Activated CD8-positive, alpha-beta T cell treated with anti-CD3 and anti-CD28 coated beads, Interleukin-2, amount 10 ng/mL, durations not matched to agents 7 days and 5 days (primary cell): Measurements from ENCODE around the gene C22orf39. TPM values are rescaled to one million over a fixed set of nuclear protein-coding genes. Genes with fewer than 3 reads are reported as not detected.

Experiments
- ATAC-seq: fragments of 150-1000 bp; cut with Tn5 transposase; one replicate; pipeline ENCODE4 v1.10.0; 2021; ENCODE audit warnings: moderate library complexity
- CTCF ChIA-PET: fragments of 350-600 bp; sonication (Branson Sonifier 250); formaldehyde crosslinking; loops from one replicate; lab custom pipeline; 2021; ENCODE audit warnings: antibody characterized with exemption; lab: Charles Lee
- POLR2A ChIA-PET: fragments of 350-600 bp; sonication (Branson Sonifier 250); formaldehyde crosslinking; loops from one replicate; lab custom pipeline; 2021; ENCODE audit warnings: antibody characterized with exemption; lab: Charles Lee
- DNase-seq: peaks from one replicate; pipeline ENCODE4 v3.0.0-alpha.2; 2020
- H3K27ac Mint-ChIP-seq: one replicate; pipeline ENCODE4 v1.8.0; 2021; ENCODE audit warnings: mild to moderate bottlenecking, mixed read lengths
- H3K27me3 Mint-ChIP-seq: one replicate; pipeline ENCODE4 v1.8.0; 2021; ENCODE audit warnings: low read depth, mixed read lengths
- H3K36me3 Mint-ChIP-seq: one replicate; pipeline ENCODE4 v1.8.0; 2021; ENCODE audit warnings: low read depth, mixed read lengths
- H3K4me1 Mint-ChIP-seq: one replicate; pipeline ENCODE4 v1.8.0; 2021; ENCODE audit warnings: low read depth, mixed read lengths
- H3K4me3 Mint-ChIP-seq: one replicate; pipeline ENCODE4 v1.8.0; 2021; ENCODE audit warnings: mild to moderate bottlenecking, mixed read lengths
- H3K9me3 Mint-ChIP-seq: one replicate; pipeline ENCODE4 v1.8.0; 2022; ENCODE audit warnings: mixed read lengths; ENCODE audit not compliant: insufficient read depth
- total RNA-seq, 2 experiments: library from RNA; stranded (reverse); gene quantifications; one replicate each; pipeline ENCODE4 v1.2.3, GENCODE V29; 2021

C22orf39 gene
- total RNA-seq, 2 experiments from 2014 or later = 33.9 to 35.0 TPM

GRCh38 chr22:19463008-19463407 lies 15.5 kb upstream of the C22orf39 start:
- CTCF ChIA-PET = interaction anchor here (0.9 to 2.9 kb wide), 3 partner anchors 11 to 319 kb away, joined by 3 to 12 read pairs (median 6); partner anchors contain the start of gene ESS2
- H3K36me3 Mint-ChIP-seq = peaks cover 37% of the 10 kb centered on the region
- ATAC-seq = no peak
- no peak overlapping the region for H3K27ac Mint-ChIP-seq
- no peak for DNase-seq
- no peak overlapping the region for H3K4me3 Mint-ChIP-seq
- H3K27me3 Mint-ChIP-seq = no peaks in the 10 kb centered on the region
- peaks cover 12% of the 10 kb centered on the region for H3K4me1 Mint-ChIP-seq
- H3K9me3 Mint-ChIP-seq = no peaks in the 10 kb centered on the region
- POLR2A ChIA-PET = interaction anchor here (0.6 kb wide), 1 partner anchor 95 kb away, joined by 3 read pairs; no protein-coding TSS in a partner anchor

- no peaks in the 10 kb centered on the region for H3K27me3 Mint-ChIP-seq
- H3K4me3 Mint-ChIP-seq = no peak overlapping the region
- H3K9me3 Mint-ChIP-seq = no peaks in the 10 kb centered on the region
- no peak for ATAC-seq
- H3K36me3 Mint-ChIP-seq = peaks cover 38% of the 10 kb centered on the region
- ChIA-PET CTCF (interaction anchor here (1.3 to 2.9 kb wide), 2 partner anchors 11 to 169 kb away, joined by 3 to 12 read pairs; no protein-coding TSS in a partner anchor), POLR2A (no interaction called here)
- no peak overlapping the region for H3K27ac Mint-ChIP-seq
- H3K4me1 Mint-ChIP-seq = peaks cover 12% of the 10 kb centered on the region
- DNase-seq = no peak
Measured at GRCh38 chr22:19461506-19461905, 14.0 kb upstream of the C22orf39 start.

GRCh38 chr22:19460036-19460435 lies 12.5 kb upstream of the C22orf39 start:
- H3K4me1 Mint-ChIP-seq = peaks cover 7% of the 10 kb centered on the region
- H3K9me3 Mint-ChIP-seq = no peaks in the 10 kb centered on the region
- DNase-seq = no peak
- no peak for ATAC-seq
- peaks cover 40% of the 10 kb centered on the region for H3K36me3 Mint-ChIP-seq
- no peak overlapping the region for H3K27ac Mint-ChIP-seq
- ChIA-PET CTCF (no interaction called here), POLR2A (no interaction called here)
- no peaks in the 10 kb centered on the region for H3K27me3 Mint-ChIP-seq
- no peak overlapping the region for H3K4me3 Mint-ChIP-seq

GRCh38 chr22:19457828-19458428 lies 10.4 kb upstream of the C22orf39 start:
- DNase-seq (no peak), ATAC-seq (no peak)
- no peak overlapping the region for H3K4me3 Mint-ChIP-seq
- no peaks in the 10 kb centered on the region for H3K9me3 Mint-ChIP-seq
- POLR2A ChIA-PET = no interaction called here
- H3K27me3 Mint-ChIP-seq = no peaks in the 10 kb centered on the region
- CTCF ChIA-PET = interaction anchor here (1.0 kb wide), 1 partner anchor 19 kb away, joined by 3 read pairs; no protein-coding TSS in a partner anchor
- H3K4me1 Mint-ChIP-seq = no peaks in the 10 kb centered on the region
- H3K36me3 Mint-ChIP-seq = peaks cover 52% of the 10 kb centered on the region
- no peak overlapping the region for H3K27ac Mint-ChIP-seq

GRCh38 chr22:19456541-19456940 lies 9.0 kb upstream of the C22orf39 start:
- no peaks in the 10 kb centered on the region for H3K4me1 Mint-ChIP-seq
- no peak for DNase-seq
- H3K36me3 Mint-ChIP-seq = peaks cover 58% of the 10 kb centered on the region
- no peak overlapping the region for H3K27ac Mint-ChIP-seq
- no peak for ATAC-seq
- H3K4me3 Mint-ChIP-seq = no peak overlapping the region
- no peaks in the 10 kb centered on the region for H3K27me3 Mint-ChIP-seq
- H3K9me3 Mint-ChIP-seq = no peaks in the 10 kb centered on the region
- CTCF ChIA-PET = no interaction called here
- POLR2A ChIA-PET = no interaction called here

- DNase-seq = no peak
- Mint-ChIP-seq H3K4me1 (no peaks in the 10 kb centered on the region), H3K36me3 (peaks cover 59% of the 10 kb centered on the region), H3K4me3 (no peak overlapping the region), H3K27ac (peak overlapping the region; percentile 63), H3K9me3 (no peaks in the 10 kb centered on the region), H3K27me3 (no peaks in the 10 kb centered on the region)
- POLR2A ChIA-PET = interaction anchor here (0.6 kb wide), 1 partner anchor 22 kb away, joined by 4 read pairs; no protein-coding TSS in a partner anchor
- no peak for ATAC-seq
- CTCF ChIA-PET = no interaction called here
Measured at GRCh38 chr22:19455585-19456370, 8.3 kb upstream of the C22orf39 start.

GRCh38 chr22:19455033-19455432 lies 7.5 kb upstream of the C22orf39 start:
- Mint-ChIP-seq H3K9me3 (no peaks in the 10 kb centered on the region), H3K4me1 (no peaks in the 10 kb centered on the region), H3K4me3 (no peak overlapping the region), H3K27me3 (no peaks in the 10 kb centered on the region), H3K36me3 (peaks cover 64% of the 10 kb centered on the region), H3K27ac (no peak overlapping the region)
- no peak for ATAC-seq
- CTCF ChIA-PET = no interaction called here
- DNase-seq = no peak
- POLR2A ChIA-PET = no interaction called here

GRCh38 chr22:19454156-19454555 lies 6.6 kb upstream of the C22orf39 start:
- no peak for ATAC-seq
- ChIA-PET CTCF (no interaction called here), POLR2A (no interaction called here)
- Mint-ChIP-seq H3K4me3 (no peak overlapping the region), H3K4me1 (peaks cover 4% of the 10 kb centered on the region), H3K9me3 (no peaks in the 10 kb centered on the region), H3K27ac (no peak overlapping the region), H3K36me3 (peaks cover 66% of the 10 kb centered on the region), H3K27me3 (no peaks in the 10 kb centered on the region)
- no peak for DNase-seq

GRCh38 chr22:19453718-19454117 lies 6.2 kb upstream of the C22orf39 start:
- H3K4me1 Mint-ChIP-seq = peaks cover 8% of the 10 kb centered on the region
- no peaks in the 10 kb centered on the region for H3K27me3 Mint-ChIP-seq
- ATAC-seq (no peak), DNase-seq (no peak)
- no peaks in the 10 kb centered on the region for H3K9me3 Mint-ChIP-seq
- CTCF ChIA-PET = no interaction called here
- peaks cover 66% of the 10 kb centered on the region for H3K36me3 Mint-ChIP-seq
- no peak overlapping the region for H3K27ac Mint-ChIP-seq
- POLR2A ChIA-PET = no interaction called here
- no peak overlapping the region for H3K4me3 Mint-ChIP-seq

- CTCF ChIA-PET = interaction anchor here (0.9 to 1.5 kb wide), 4 partner anchors 10 to 179 kb away, joined by 3 to 5 read pairs (median 3); partner anchors contain the start of genes CDC45 and UFD1
- H3K27me3 Mint-ChIP-seq = no peaks in the 10 kb centered on the region
- peaks cover 62% of the 10 kb centered on the region for H3K36me3 Mint-ChIP-seq
- ATAC-seq (no peak), DNase-seq (no peak)
- no peak overlapping the region for H3K4me3 Mint-ChIP-seq
- peaks cover 19% of the 10 kb centered on the region for H3K4me1 Mint-ChIP-seq
- POLR2A ChIA-PET = interaction anchor here (1.4 kb wide), 1 partner anchor 20 kb away, joined by 4 read pairs; the partner anchor contains the start of gene HIRA
- H3K9me3 Mint-ChIP-seq = no peaks in the 10 kb centered on the region
- no peak overlapping the region for H3K27ac Mint-ChIP-seq
Measured at GRCh38 chr22:19451570-19451969, 4.1 kb upstream of the C22orf39 start.

GRCh38 chr22:19450363-19451175 lies 3.1 kb upstream of the C22orf39 start:
- CTCF ChIA-PET = interaction anchor here (0.9 to 1.5 kb wide), 7 partner anchors 11 to 271 kb away, joined by 3 to 7 read pairs (median 3); partner anchors contain the start of genes CDC45, HIRA and UFD1
- H3K4me3 Mint-ChIP-seq = no peak overlapping the region

More at GRCh38 chr22:19450363-19451175, 3.1 kb upstream of the C22orf39 start:
- Mint-ChIP-seq H3K4me1 (peaks cover 24% of the 10 kb centered on the region), H3K27me3 (no peaks in the 10 kb centered on the region), H3K9me3 (no peaks in the 10 kb centered on the region), H3K36me3 (peaks cover 61% of the 10 kb centered on the region), H3K27ac (peak overlapping the region; percentile 8)
- DNase-seq (no peak), ATAC-seq (no peak)
- POLR2A ChIA-PET = interaction anchor here (0.6 to 1.4 kb wide), 2 partner anchors 14 to 19 kb away, joined by 3 to 4 read pairs; partner anchors contain the start of gene HIRA
